ENCODE data around the gene EP400.

The EP400 gene

GRCh38 chr12:131927110-131928079 lies 22.3 kb upstream of the EP400 start:
- no peak for FAIRE-seq

- no peak for FAIRE-seq
Measured at GRCh38 chr12:131928080-131928710, 21.5 kb upstream of the EP400 start.

- FAIRE-seq = no peak
Measured at GRCh38 chr12:131928711-131929580, 20.8 kb upstream of the EP400 start, which contains the start of gene PUS1. TSS of gene PUS1 (plus strand) at chr12:131929276. CDS start at chr12:131929723, 447 bp downstream.

- FAIRE-seq = no peak
Measured at GRCh38 chr12:131929581-131930456, 19.9 kb upstream of the EP400 start.

- no peak for FAIRE-seq
Measured at GRCh38 chr12:131930510-131930909, 19.2 kb upstream of the EP400 start.

- FAIRE-seq = no peak
Measured at GRCh38 chr12:131933387-131933786, 16.4 kb upstream of the EP400 start.

- FAIRE-seq = no peak
Measured at GRCh38 chr12:131934535-131934934, 15.2 kb upstream of the EP400 start.

GRCh38 chr12:131938082-131938481 lies 11.7 kb upstream of the EP400 start:
- no peak for FAIRE-seq

- FAIRE-seq = no peak
Measured at GRCh38 chr12:131939007-131939406, 10.7 kb upstream of the EP400 start.

GRCh38 chr12:131940141-131940547 lies 9.6 kb upstream of the EP400 start:
- FAIRE-seq = no peak

GRCh38 chr12:131941116-131941986 lies 8.4 kb upstream of the EP400 start:
- FAIRE-seq = no peak

GRCh38 chr12:131941987-131942341 lies 7.8 kb upstream of the EP400 start:
- no peak for FAIRE-seq

- FAIRE-seq = no peak
Measured at GRCh38 chr12:131942671-131943070, 7.1 kb upstream of the EP400 start.

- FAIRE-seq = no peak
Measured at GRCh38 chr12:131943389-131943788, 6.4 kb upstream of the EP400 start.

GRCh38 chr12:131943876-131944275 lies 5.9 kb upstream of the EP400 start:
- no peak for FAIRE-seq

- no peak for FAIRE-seq
Measured at GRCh38 chr12:131944601-131945251, 5.0 kb upstream of the EP400 start.

GRCh38 chr12:131946757-131947156 lies 3.0 kb upstream of the EP400 start:
- FAIRE-seq = no peak

GRCh38 chr12:131947482-131948027 lies 2.2 kb upstream of the EP400 start:
- FAIRE-seq = no peak

- FAIRE-seq = no peak
Measured at GRCh38 chr12:131948166-131948712, 1.5 kb upstream of the EP400 start.
